ENCODE measurements around the gene DOCK2.

The DOCK2 gene

DNA sequence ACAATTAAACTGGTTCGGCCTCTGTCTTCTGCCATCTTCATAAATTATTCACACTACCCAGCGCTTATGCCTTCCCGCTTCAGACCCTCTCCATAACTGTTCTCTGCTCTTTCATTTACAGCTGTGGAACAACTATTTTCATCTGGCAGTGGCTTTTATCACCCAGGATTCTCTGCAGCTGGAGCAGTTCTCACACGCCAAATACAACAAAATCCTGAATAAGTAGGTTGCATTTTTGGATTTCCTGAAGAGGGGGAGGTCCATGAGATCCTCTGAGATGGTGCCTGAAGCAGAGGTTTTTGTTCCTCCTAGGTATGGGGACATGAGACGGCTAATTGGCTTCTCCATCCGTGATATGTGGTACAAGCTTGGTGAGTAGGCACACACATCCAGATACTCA lies 371.3 kb downstream of the DOCK2 start:
- DNase-seq, result peak; percentile 23

DNA sequence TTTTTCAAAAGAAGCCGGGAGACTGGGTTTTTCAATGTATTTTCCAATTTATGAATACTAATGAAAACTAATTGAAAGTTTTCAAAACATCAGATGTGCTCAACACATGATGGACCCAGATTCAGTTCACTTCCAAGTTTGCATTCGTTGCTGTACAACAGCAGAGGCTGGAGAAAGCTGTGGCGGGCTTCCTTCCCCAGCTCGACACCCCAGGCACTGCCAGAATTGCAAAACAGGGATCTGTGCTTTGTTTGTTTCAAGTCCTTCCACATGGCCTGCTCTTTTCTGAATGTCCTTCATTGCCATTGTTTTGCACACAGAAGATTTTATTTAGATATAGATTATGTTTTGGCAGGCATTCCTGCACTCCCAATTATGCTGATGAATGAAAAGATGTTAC lies 373.5 kb downstream of the DOCK2 start:
- no peak for DNase-seq

DNA sequence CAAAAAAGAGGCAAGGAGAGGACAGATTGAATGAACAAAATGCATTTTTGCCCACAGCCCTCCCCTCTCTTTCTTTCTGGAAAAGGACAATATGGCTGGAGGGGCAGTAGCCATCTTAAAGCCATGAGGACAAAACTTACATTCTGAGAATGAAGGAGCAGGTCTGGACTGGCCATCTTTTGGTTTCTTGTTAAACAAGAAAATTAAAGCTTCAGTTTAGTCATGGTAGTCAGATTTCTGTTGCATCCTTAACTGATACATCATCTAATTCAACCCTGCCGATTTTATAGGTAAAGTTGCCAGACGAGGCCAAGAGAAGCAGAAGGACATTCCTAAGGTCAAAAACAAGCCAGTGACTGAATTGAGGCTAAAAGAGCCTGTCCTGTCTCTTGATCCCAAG lies 374.7 kb downstream of the DOCK2 start:
- no peak for DNase-seq

DNA sequence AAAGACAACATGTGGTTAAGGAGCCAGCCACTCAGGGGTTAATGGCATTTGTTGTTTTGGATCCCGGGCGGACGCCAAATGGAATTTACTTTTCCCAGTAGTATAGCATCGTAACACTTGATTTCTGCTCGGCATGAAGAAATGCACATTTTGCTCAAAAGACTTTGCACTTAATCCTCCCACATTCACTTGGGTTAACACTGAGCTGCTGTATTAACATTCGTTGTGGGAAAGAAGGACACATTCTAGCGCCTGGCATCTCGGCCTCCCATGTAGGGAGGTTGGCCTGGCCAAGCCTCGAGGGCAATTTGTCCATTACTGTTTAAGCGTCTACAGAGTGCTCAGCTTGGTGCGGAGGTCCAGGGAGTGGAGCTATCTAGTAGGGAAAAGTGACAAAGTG lies 375.5 kb downstream of the DOCK2 start:
- no peak for DNase-seq

DNA sequence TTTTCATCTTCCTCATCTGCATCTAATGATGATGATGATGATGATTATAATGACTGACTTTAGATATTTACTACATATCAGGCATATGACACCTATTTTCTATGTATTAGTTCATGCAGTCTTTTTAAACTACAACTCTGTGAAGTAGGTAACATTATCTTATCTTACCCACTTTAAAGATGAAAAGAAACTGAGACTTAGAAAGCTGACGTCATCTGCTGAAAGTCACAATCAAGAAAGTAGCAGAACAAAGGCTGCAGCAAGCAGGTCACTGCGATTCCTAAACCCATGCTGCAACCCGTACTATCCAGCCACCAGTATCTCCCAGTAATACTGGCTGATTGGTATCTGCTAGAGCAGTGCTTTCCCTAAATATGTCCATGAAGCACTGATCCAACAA lies 383.3 kb downstream of the DOCK2 start:
- DNase-seq, result no peak

DNA sequence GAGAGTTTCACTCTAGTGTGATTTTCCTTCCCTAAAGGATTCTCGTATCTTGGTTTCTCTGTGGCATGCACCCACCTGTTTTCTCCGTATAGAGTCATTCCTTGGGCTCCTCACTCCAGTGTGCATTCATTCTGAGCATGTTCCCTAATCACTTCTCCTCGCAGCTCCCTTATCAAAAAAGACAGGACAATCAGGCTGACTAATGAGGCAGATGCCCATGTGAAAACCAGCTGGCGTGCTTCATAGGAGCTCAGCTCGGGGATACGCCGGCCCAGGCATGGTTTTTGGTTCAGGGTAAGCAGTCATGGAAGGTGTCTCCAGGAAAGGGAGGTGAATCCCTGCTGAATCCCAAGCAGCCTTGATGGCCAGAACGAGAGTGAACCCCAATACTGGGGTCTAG lies 384.4 kb downstream of the DOCK2 start:
- DNase-seq, result peak; percentile 83

DNA sequence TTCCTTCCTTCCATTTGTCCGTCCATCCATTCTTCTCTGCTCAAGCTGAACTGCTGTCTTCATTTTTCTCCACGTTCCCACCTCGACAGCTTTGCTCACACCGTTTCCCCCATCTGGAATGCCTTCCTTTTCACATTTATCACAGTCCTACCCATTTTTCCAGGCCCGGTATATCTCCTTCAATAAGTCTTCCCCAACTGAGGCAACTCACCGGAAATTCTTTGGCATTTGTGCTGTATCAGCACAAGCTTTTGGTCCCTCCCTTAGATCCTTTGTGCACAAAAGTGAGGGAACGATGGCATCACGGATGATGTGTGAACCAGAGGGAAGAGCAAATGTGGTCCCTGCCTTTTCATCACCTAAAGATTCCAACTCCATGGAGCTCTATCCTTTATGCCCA lies 388.8 kb downstream of the DOCK2 start:
- DNase-seq, result no peak

DNA sequence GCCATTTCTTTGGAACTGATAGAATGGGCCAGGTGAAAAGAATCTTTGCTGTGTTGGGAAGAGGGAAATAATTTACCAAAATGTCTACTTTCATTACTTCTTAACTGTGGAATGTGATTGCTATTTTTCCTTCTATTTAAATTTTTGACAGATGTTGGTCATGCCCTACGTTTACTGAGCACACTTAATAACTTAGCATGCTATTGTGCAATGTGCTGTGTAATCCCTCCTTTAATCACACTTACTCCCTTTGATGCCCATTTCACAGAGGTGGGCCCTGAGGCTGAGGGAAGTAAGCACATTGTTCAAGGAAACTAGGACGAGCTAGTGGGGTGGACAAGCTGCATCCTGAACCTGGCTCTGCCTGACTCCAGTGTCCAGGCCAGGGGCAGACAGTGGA lies 391.0 kb downstream of the DOCK2 start:
- DNase-seq, result no peak

DNA sequence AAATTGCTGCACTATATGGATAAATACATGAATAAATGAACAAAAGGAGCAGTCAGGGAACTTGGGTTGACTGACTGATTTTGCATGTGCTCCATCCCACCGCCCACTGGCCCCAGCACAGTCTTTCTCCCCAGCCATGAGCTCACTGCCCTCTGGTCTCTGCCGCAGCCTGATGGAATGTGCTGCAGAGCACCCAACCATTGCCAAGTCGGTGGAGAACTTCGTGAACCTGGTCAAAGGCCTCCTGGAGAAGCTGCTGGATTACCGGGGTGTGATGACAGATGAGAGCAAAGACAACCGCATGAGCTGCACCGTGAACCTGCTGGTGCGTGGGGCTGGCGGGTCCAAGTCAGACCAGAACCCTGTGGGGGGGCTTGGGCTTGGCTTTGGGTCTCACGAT lies 397.2 kb downstream of the DOCK2 start:
- no peak for DNase-seq

DNA sequence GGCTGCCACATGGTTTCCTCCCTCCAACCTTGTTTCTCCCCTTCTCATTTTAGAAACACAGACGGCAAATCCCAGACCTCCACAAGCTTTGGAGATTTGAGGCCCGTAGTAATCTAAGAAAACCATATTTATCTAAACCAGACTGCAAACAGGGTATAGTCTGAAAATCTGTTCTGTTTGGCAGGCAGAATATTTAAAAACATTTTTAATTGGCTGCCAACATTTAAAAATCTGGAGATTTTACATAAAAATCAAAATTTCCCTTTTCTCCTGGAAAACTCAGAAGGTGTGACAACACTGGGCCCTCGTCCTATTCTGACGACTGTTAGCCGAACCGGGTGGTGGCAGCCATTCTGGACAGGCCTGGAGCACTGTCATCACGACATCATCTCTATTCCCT lies 401.2 kb downstream of the DOCK2 start:
- no peak for DNase-seq

DNA sequence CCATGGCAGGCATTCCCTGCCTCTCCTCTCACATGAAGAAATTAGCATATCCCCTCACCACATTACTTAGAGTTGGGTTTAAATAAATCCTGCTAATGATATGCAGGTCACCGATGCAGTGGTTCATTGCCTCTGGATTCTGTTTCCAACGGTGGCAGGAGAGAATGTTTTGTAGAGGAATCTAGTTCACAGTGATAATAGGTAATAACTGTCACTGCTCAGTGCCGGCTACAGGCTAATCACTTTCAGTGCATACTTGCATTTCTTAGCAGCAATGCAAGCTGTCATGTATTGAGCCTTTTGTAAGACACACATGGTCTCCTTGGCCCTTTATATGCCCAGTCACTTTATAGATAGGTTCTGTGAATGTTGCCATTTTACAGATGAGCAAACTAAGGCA lies 402.8 kb downstream of the DOCK2 start:
- DNase-seq, result no peak

DNA sequence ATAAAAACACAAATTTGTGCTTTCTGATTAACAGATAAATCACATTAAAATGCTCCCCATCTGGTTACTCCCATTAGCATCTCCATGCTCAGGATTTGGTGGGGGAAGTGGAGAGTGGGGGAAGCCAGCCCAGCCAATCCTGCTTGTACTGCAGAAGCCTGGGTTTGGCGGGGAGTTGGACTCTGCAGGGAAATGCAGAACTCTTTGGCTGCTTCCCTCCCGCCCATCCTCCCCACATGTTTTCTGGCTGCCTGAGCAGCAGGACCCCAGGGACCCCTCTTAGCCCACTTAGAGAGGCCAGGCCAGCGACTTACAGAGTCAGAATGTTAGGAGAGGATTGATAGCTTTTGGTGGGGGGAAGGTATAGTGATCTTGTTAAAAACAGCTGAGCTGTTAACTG lies 409.2 kb downstream of the DOCK2 start:
- DNase-seq, result peak; percentile 84

DNA sequence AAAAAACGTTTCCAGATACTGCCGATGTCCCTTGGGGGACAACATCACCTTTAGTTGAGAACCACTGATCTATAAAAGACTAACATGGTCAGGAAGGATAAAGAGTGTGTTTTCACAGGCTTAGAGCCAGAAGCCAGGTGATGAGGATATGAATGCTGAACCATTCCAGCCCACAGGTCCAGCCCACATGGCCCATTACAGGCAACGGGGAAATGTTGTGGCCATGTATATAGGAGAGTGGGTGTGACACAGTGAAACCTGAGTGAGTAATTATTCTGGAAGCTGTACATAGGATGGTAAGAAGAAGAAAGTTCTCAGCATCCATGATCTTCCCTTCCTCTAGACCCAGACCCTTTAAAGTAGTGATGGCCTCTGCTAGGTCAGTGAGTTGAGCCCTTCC lies 412.6 kb downstream of the DOCK2 start:
- no peak for DNase-seq

DNA sequence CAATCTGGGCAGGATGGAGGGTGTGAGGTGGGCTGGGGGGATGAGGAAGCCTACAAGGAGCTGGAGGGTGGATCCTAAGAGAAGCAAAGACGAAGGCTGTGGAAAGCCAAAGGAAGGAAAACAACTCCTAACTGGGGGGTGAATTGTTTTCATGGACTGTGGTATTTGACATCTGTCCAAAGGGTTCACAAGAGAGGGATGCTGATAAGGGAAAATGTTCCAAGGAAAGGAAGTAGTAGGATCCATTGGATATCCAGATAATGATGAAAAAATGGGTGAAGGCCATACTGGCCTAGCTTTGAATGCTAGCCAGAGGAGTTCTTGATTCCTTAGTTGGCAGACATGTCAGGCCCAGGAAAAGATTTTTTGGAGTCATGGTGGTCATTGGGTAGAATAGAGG lies 416.8 kb downstream of the DOCK2 start:
- no peak for DNase-seq

DNA sequence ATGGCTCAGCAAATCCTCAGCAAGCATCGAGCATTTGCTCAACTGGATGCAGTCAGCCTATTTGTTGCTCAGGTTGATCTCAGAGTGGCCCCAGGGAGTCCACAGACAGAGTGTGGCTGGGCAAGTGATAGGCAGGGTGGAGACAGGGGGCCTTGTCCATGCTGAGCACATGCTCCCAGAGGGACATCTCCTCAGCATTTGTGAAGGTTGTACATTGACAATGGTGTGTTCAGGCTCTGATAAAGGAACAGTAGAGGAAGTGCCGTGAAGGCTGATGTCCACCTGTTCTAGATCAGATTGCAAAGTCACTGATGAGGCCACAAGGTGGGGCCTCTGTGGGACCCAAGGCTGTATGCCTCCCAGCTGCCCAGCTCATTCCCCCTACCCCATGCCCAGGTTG lies 418.5 kb downstream of the DOCK2 start:
- no peak for DNase-seq

DNA sequence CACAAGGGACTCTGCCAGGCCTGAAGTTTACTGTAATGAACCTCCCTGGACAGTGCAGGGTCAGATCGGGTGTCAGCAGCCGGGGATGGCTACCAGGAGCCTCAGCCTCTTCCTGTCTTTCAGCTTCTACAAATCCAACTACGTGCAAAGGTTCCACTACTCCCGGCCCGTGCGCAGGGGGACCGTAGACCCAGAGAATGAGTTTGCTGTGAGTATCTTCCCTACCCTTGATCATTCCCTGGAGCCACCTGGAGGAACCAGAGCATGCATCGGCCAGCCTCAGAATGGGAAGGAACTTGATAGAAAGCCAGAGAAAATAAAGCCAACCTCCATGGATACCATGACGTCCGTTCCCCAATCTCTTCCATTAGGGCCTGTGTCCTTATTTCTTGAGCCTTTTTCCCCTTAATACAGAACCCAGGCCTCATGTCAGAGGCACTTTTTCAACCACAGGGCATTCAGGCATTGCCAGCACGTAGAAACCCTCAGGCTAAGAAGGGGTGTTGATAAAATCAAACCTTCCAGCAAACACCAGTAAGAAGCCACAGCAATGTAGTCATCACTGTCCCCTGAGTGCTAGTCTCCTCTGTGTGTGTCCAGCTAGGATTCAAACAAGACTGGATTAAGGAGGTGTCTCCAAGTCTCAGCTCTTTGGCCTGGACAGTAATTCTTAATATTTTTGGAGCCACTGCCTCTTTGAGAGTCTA lies 419.6 kb downstream of the DOCK2 start:
- no peak for DNase-seq

DNA sequence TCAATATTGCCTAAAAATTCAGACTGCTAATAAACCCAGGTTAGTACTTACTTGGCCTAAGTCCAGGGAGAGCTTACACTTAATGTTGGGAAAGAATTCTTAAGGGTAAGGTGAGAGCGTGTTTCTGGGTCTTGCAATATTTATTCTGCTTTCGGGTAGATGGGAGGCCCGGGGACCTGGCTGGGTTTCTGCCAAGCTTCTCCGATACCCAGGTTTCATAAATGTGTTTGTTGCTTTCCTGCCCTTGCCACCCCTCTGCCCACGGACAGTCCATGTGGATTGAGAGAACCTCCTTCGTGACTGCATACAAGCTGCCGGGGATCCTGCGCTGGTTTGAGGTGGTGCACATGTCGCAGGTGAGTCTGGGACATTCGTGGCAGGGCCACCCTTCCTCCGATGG lies 420.2 kb downstream of the DOCK2 start:
- DNase-seq, result no peak

DNA sequence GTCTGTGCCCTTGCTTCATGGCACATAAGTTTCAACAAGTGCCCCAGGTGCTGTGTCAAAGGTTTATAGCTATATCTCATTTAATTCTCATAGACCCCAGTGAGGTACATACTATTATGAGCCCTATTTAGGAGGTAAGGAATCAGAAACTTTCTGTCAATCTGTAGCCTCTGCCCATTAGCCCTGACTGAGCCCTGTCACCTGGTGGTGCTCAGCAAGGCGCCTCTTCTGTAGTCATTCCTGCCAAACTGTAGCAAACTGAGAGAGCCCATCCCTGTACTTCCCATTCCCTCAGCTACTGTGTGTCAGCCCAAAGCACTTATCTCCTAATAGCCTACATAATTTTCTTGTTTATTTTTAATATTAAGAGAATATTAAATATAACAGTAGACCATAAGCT lies 422.1 kb downstream of the DOCK2 start:
- DNase-seq, result no peak

DNA sequence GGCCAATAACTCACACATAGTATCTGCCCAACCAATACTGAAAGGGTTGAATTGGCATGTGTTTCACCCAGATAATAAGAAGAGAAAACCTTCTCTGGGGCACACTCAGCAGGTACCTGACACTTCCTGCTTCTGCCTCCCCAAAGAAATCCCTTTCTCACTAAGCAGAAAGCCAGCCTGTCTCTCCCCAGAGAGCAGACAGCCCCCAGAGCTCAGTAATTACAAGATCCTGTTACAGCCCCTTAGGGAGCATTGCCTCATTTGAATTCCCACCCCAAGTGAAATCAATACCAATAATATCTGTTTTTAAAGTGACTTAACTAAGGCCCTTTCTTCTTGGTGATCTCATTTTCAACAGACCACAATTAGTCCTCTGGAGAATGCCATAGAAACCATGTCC lies 430.1 kb downstream of the DOCK2 start:
- no peak for DNase-seq

DNA sequence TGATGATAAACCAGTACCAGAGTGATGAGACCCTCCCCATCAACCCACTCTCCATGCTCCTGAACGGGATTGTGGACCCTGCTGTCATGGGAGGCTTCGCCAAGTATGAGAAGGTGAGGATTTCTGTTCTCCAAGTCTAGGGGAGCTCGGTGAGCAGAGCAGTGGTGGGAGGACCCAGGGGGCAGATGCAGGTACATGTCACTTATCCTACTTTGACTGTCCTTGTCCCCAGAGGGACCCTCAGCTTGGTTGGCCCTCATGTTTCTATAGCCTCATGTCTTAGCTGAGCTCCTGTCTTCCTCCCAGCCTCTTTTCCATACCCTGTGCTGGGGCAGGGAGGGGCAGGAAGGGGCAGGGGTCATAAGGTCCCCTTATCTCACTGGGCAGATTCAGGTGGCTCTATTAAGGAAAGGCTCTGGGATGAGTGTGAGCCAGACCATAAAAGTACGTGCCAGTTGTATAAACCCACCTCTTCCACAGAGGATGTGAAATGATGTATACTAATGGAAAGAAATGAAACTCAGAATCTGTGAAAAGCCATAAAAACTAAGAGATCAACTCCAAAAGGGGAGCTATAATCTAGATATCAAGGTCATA lies 430.6 kb downstream of the DOCK2 start:
- DNase-seq, result no peak

DNA sequence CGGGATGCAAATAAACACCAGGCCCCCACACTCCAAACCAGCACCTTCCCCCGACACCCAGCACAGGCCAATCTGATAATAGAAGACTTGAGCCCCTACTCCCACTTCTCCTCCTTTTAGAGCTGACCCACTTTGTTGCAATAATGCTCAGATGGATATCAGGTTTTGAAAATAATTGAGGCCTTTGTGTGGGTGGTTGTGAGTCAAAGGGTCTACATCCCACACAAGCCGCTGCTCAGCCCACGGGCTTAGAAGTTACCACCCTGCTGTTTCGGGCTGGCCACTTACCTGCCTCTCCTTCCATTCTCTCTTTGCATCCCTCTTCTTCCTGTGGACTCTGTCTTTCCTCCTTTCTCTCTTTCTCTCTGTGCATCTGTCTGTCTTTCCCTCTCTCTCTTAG lies 432.4 kb downstream of the DOCK2 start:
- no peak for DNase-seq

DNA sequence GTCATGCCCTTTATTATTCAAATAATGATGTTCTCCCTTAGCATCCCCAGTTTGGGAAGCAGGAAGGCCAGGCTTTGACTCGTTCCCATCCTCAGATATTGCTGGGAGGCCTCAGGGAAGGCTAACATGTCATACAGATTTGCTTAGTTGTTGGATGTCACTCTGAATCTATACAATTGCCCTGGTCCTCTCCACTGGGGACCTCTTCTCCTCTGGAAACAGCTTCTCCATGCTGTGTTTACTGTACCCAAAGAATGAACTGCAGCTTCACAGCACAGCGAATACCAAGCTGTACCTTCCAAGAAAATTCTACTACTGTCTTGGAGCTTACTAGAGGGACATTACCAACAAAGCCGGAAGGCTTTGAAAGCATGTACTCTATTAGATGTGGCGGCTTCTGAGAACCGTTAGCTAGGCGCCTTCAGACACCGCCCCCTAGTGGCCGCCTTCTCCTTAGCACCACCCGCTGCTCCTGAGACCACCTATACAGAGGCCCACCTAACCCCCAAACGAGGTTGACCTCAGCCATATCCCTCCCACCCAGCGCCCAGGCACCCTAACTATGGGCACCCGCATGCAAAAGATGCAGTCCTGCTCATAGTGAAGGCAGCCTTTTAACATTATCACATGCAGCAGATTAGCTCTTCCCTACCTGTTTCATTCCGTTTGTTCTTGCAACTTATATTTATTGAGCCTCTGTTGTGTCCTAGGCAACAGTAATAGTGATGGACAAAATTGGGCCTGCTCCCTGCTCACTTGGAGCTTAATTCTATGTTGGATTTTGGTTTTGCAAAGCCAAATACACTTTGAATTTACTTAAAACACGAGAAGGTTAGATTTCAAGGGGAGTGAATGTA lies 433.7 kb downstream of the DOCK2 start:
- peak; percentile 81 for DNase-seq

DNA sequence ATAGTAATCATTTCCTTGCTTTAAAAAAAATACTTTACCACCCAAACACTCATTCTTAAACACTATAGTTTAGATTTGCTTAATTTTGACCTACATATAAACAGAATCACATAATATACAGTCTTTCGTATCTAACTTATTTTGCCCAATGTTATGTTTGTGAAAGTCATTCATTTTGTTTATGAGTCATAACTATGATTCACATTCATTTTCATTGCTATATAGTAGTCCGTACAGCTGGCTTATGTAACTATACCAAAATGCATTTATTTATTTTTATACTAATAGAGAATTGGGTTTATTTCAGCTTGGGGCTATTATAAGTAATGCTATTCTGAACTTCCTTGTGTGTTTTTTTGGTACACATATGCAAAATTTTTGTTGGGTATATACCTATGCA lies 434.7 kb downstream of the DOCK2 start:
- DNase-seq, result no peak

DNA sequence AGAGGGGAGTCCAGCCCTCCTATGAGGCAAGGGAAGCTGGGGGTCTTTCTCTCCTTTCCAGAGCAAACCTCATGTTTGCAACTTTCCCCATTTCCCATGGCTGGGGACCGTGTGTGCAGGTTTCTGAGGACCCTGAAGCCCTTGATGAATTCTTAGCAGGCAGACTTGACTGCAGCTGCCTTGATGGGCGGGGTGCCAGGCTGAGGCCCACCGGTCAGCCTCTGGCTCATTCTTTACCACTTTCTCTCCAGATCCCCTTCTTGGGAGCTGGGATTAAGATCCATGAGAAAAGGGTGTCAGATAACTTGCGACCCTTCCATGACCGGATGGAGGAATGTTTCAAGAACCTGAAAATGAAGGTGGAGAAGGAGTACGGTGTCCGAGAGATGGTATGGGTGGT lies 438.6 kb downstream of the DOCK2 start:
- DNase-seq, result peak; percentile 31

Data from eye (tissue), 1 donor.